Astrocyte of the cerebellum (primary cell): ENCODE measurements around the gene IFFO2.

Experiments used
- DNase-seq: peaks from one replicate; pipeline ENCODE4 v3.0.0-alpha.2; 2011; ENCODE audit warnings: low read depth
- H3K4me3 ChIP-seq: 2 replicates; pipeline ENCODE4 v1.5.1; 2011; ENCODE audit warnings: mild to moderate bottlenecking, low read depth, low read length, moderate library complexity
- in situ Hi-C: cut with HindIII; loops from 2 replicates; pipeline ENCODE4 v1.10.0; 2017; ENCODE audit warnings: low sequenced_read_pairs
- TF ChIP-seq, protein P1 (sequence below): IDR thresholded peaks from 2 replicates; pipeline ENCODE4 v1.5.1; 2012; ENCODE audit warnings: low read length, low read depth, moderate library complexity, mild to moderate bottlenecking; ENCODE audit errors: missing control alignments

IFFO2 gene

DNA sequence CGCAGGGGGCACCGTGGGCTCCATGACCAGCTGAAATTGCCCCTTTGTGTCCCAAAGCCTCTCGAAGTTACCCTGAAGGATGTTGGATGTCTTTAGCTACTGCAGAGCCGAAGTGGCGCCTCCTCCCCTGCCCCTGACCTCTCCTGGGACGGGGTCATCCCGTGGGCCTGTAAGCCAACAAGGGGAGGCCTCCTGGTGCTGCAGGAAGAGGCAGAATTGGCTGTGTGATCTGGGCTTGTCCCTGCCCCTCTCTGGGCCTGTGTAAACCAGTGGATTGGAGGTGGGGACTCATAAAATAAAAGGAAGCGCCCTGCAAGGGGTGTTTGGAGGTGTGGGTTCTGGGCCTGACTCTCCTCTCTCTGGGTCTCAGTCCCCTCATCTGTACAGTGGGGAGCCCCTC is 94.9 kb downstream of the IFFO2 start:
- H3K4me3 ChIP-seq: no peak overlapping the region
- TF ChIP-seq, protein P1, sequence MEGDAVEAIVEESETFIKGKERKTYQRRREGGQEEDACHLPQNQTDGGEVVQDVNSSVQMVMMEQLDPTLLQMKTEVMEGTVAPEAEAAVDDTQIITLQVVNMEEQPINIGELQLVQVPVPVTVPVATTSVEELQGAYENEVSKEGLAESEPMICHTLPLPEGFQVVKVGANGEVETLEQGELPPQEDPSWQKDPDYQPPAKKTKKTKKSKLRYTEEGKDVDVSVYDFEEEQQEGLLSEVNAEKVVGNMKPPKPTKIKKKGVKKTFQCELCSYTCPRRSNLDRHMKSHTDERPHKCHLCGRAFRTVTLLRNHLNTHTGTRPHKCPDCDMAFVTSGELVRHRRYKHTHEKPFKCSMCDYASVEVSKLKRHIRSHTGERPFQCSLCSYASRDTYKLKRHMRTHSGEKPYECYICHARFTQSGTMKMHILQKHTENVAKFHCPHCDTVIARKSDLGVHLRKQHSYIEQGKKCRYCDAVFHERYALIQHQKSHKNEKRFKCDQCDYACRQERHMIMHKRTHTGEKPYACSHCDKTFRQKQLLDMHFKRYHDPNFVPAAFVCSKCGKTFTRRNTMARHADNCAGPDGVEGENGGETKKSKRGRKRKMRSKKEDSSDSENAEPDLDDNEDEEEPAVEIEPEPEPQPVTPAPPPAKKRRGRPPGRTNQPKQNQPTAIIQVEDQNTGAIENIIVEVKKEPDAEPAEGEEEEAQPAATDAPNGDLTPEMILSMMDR: no peak
- in situ Hi-C loops: no loop called here
- DNase-seq: no peak

DNA sequence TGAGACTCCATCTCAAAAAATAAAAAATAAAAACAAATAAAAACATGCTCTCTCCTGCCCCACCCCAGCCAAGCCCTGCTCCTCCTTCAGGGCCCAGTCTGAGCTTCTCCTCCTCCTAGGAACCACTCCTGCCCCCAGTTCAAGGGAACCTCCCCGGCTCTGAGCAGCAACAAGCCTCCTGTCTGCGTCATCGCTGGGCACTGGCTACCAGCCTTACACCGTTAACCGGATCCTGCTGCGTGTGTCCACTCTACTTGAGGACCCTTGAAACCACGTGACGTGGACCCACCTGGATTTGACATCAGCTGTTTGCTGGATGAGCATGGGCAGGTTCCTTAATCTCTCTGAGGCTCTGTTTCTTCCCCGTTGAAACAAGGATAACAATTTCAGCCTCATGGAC is 95.4 kb downstream of the IFFO2 start:
- in situ Hi-C loops: no loop called here
- no peak for DNase-seq
- no peak overlapping the region for H3K4me3 ChIP-seq
- TF ChIP-seq, protein P1: no peak

DNA sequence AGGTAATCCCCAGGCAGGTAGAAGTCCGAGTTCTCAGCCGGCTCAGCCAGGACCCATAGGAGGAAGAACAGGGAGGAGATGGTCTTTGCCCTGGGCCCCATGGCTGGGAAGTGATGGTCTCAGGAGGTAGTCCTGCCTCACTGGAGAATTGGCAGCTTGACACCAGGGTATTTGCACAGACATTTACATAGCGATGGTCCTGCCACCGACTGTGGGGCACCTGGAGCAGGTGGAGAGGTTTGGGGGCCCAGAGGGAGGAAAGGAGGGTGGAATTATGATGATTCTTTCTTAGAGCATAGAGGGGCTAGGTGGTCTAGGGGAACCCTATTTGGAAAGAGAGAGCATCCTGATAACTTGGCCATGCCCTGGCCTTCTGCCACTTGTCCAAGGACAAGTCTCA is 96.9 kb downstream of the IFFO2 start, which contains the start of gene TAS1R2:
Gene TAS1R2, minus strand, starts transcription at position 101 of the 400 bp plus-strand sequence. Its CDS starts 0 bp downstream, at position 101.
- TF ChIP-seq, protein P1: no peak
- no peak for DNase-seq
- in situ Hi-C loops: no loop called here
- H3K4me3 ChIP-seq: no peak within 1 kb of the TSS

DNA sequence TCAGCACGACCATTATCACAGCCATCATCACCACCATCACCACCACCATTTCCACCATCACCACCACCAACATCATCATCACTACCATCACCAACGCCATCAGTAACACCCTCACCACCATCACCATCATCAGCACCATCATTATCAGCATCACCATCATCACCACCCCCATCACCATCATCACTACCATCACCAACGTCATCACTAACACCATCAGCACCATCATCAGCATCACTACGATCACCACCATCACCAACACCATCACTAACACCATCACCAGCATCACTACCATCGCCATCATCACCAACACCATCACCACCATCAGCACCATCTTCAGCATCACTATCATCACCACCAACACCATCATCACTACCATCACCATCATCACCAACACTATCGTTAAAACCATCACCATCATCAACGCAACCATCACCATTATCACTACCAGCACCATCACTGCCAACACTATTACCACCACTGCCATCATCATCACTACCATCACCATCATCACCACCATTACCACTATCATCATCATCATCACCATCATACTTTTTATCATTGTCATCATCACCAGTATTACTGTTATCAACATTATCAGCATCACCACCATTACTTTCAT is 98.3 kb downstream of the IFFO2 start:
- TF ChIP-seq, protein P1: no peak
- DNase-seq: no peak
- in situ Hi-C loops: no loop called here
- H3K4me3 ChIP-seq: no peak overlapping the region

DNA sequence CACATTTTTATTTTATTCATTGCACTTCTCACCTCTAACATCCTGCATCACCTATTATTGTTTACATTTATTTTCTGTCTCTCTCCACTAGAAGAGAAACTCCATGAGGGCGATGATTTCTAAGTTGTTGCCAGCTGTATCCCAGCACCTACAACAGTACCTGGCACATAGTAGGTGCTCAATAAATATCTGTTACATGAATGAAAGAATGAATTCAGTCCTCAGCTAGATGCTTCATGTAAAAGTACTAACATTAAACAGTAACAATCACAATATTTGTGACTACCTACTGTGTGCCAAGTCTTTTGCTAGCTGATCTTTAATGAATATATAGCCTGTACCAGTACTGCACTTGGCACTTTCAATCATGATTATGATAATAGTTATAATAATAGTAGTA is 100.0 kb downstream of the IFFO2 start:
- no peak overlapping the region for H3K4me3 ChIP-seq
- in situ Hi-C loops: no loop called here
- no peak for DNase-seq
- TF ChIP-seq, protein P1: no peak

DNA sequence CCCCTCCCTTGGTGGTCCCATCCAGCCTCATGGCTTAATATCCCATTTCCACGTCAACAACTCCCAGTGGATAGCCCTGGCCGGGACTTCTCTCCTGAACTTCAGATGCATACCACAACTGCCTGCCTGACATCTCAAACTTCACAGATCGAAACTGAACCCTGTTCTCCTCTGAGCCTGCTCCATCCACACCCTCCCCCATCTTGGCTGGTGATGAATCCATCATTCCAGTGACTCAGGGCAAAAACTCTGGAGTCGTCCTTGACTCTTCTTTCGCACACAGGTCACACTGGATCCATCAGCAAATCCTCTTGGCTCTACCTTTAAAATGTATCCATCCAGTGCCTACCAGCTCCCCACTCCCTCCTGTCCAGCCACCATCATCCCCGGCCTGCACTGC is 100.9 kb downstream of the IFFO2 start:
- DNase-seq: no peak

More for the DNA sequence above, 100.9 kb downstream of the IFFO2 start:
- no peak overlapping the region for H3K4me3 ChIP-seq
- TF ChIP-seq, protein P1: no peak
- in situ Hi-C loops: no loop called here
